Body of pancreas (tissue), 4 donors: Measurements from ENCODE around the gene PRR20B.
"Not testable (repeated sequence)": the region's sequence is repeated elsewhere in the genome, so short reads cannot be mapped to it uniquely, and the experiment has no call there.

ENCODE experiments used
- CTCF ChIP-seq, 7 experiments: fragments of 450-650 bp in 4 of 7; fragments of 200-600 bp in 3 of 7; sonication (generic) in 3 of 7; IDR thresholded peaks; one replicate each; pipeline ENCODE4 v1.5.1; 2016 to 2019; ENCODE audit warnings: antibody characterized with exemption in 7 of 7
- POLR2A ChIP-seq, 3 donors: fragments of 450-650 bp; IDR thresholded peaks; one replicate each; pipeline ENCODE4 v1.6.1; 2016; ENCODE audit warnings: antibody characterized with exemption in 3 of 3, mild to moderate bottlenecking in 2 of 3

- TF ChIP-seq CTCF, POLR2A (IDR thresholded peaks at IDR 0.05): not testable (repeated sequence)
Observed at GRCh38 chr13:57160332-57160731, 13.0 kb downstream of the PRR20B start, which contains the start of gene PRR20D.
